ENCODE results near the gene SCG3. TPM values are rescaled to one million over a fixed set of nuclear protein-coding genes. Genes with fewer than 3 reads are reported as not detected.

Gene SCG3
- total RNA-seq, 1 experiment from 2014 or later = 22.7 TPM

- H3K4me1 Mint-ChIP-seq = peaks cover 4 to 7% of the 10 kb centered on the region in 2 experiments; a peak in 3 of 4 replicates
- H3K27ac Mint-ChIP-seq = peak overlapping the region in 1 of 3 experiments; percentile 62; a peak in 2 of 7 replicates
- Histone ChIP-seq H3K14ac (ENCODE audit: insufficient read depth, low read length) (no peak overlapping the region), H3K23ac (ENCODE audit: insufficient read length, low read depth, low read length) (no peak overlapping the region), H2AK5ac (ENCODE audit: insufficient read length, low read length) (no peak overlapping the region), H2BK15ac (ENCODE audit: low read depth, low read length) (no peak overlapping the region), H3T11ph (ENCODE audit: low read length) (no peak overlapping the region), H4K8ac (replicated peaks; ENCODE audit: insufficient read length, low read depth, low read length) (no peak overlapping the region), H3K4me1 (ENCODE audit: insufficient read depth, low read length) (no peaks in the 10 kb centered on the region), H3K79me2 (ENCODE audit: insufficient read depth, low read length) (no peaks in the 10 kb centered on the region), H3K9ac (ENCODE audit: extremely low read depth, insufficient read length, low read length) (no peak overlapping the region), H3K27ac (ENCODE audit: insufficient read length, low read depth, low read length) (no peak overlapping the region), H3K18ac (ENCODE audit: insufficient read length, low read depth, low read length) (no peak overlapping the region), H2BK12ac (ENCODE audit: insufficient read length, low read depth, low read length) (no peak overlapping the region), H3K27me3 (ENCODE audit: insufficient read depth, low read length) (no peaks in the 10 kb centered on the region), H4K91ac (ENCODE audit: insufficient read length, low read depth, low read length) (no peak overlapping the region), H4K5ac (ENCODE audit: insufficient read length, low read depth, low read length) (no peak overlapping the region), H2BK20ac (ENCODE audit: low read depth, low read length, poor library complexity, severe bottlenecking) (no peak overlapping the region), H3K4me2 (ENCODE audit: insufficient read depth, insufficient read length, low read length) (no peak overlapping the region), H3K79me1 (ENCODE audit: insufficient read depth, low read depth, low read length, poor library complexity, severe bottlenecking) (no peaks in the 10 kb centered on the region), H3K56ac (ENCODE audit: insufficient read length, low read depth, low read length) (no peak overlapping the region), H2BK5ac (ENCODE audit: insufficient read length, low read length) (no peak overlapping the region), H4K20me1 (ENCODE audit: control insufficient read depth, insufficient read depth, insufficient read length) (no peaks in the 10 kb centered on the region), H2BK120ac (ENCODE audit: low read depth, low read length, poor library complexity, severe bottlenecking) (no peak overlapping the region), H3K23me2 (ENCODE audit: insufficient read length, low read depth, low read length, poor library complexity, severe bottlenecking) (no peaks in the 10 kb centered on the region), H2AFZ (ENCODE audit: low read length) (no peak overlapping the region), H3K4ac (ENCODE audit: low read depth, low read length) (no peak overlapping the region), H3K9me3 (ENCODE audit: control insufficient read depth, low read depth, low read length) (no peaks in the 10 kb centered on the region)
- H3K27me3 Mint-ChIP-seq (ENCODE audit: low read depth) = no peaks in the 10 kb centered on the region
- TF ChIP-seq CTCF (conservative IDR thresholded peaks at IDR 0.05) = no peak
- H3K9me3 Mint-ChIP-seq = no peaks in the 10 kb centered on the region
- peaks cover 0 to 9% (median 3%) of the 10 kb centered on the region in 3 experiments; a peak in 4 of 7 replicates for H3K36me3 Mint-ChIP-seq (ENCODE audit: insufficient read depth in 1 of 3, low read depth in 3 of 3)
- no peak for DNase-seq
- no CpG with 5 or more reads among the region's 1 CpG for WGBS (ENCODE audit: extremely low coverage, insufficient read length, low lambda C conversion rate)
- H3K4me3 Mint-ChIP-seq = no peak overlapping the region
Observed at GRCh38 chr15:51714162-51714561, 32.9 kb downstream of the SCG3 start.
